Measurements from ENCODE around the gene TAS2R41.

DNA sequence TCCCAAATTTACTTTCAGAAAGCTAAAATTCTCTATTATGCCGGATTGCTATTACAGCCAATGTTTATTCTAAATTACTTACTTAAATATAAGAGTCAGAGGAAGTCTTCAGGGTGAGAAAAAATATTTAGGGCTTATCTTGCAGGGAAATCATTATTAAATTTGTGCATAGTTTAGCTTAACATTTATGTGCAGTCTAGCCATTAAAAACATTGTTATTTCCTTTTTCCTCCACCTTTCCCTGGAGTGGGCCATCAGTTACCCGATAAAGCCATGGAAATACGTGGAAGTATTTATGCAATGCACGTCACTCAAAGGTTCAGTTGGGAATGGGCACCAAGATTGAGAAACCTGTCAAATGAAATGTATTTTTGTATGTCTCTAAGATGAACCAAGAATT, 43.9 kb upstream of the TAS2R41 start:
- TF ChIP-seq, protein P1, sequence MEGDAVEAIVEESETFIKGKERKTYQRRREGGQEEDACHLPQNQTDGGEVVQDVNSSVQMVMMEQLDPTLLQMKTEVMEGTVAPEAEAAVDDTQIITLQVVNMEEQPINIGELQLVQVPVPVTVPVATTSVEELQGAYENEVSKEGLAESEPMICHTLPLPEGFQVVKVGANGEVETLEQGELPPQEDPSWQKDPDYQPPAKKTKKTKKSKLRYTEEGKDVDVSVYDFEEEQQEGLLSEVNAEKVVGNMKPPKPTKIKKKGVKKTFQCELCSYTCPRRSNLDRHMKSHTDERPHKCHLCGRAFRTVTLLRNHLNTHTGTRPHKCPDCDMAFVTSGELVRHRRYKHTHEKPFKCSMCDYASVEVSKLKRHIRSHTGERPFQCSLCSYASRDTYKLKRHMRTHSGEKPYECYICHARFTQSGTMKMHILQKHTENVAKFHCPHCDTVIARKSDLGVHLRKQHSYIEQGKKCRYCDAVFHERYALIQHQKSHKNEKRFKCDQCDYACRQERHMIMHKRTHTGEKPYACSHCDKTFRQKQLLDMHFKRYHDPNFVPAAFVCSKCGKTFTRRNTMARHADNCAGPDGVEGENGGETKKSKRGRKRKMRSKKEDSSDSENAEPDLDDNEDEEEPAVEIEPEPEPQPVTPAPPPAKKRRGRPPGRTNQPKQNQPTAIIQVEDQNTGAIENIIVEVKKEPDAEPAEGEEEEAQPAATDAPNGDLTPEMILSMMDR (IDR thresholded peaks at IDR 0.05), result no peak
- no peak for TF ChIP-seq POLR2A (IDR thresholded peaks at IDR 0.05)
